ENCODE measurements around the gene TGFBR2.

DNA sequence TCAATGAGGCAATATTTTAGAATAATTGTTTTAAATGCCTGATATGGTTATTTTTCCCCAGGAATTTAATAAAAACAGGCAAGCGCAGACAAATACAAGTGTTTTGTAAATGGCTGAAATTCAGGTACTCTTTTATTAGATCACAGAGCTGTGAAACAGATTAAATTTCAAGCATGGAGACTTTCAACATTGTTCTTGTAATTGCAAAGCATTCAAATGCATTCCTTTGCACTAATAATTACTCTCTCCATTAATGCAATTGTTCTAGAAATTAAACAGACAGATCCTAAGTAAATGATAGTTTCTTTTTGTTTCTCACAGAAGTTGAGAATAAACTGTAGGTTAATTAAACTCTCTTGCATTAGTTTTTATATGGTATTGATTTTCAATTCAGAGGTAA lies 42.4 kb upstream of the TGFBR2 start:
- no peak for TF ChIP-seq POLR2A (IDR thresholded peaks at IDR 0.05)
- no peak for TF ChIP-seq CTCF (IDR thresholded peaks at IDR 0.05)

All from esophagus squamous epithelium (tissue), 4 donors.